GM18858 (cell line): ENCODE measurements around the gene KDF1.
"Not testable (repeated sequence)": the region's sequence is repeated elsewhere in the genome, so short reads cannot be mapped to it uniquely, and the experiment has no call there.

ENCODE experiments used
- ATAC-seq: cut with Tn5 transposase; IDR thresholded peaks from one replicate; pipeline ENCODE4 v1.9.1; 2021; ENCODE audit not compliant: unreplicated experiment

KDF1 gene

DNA sequence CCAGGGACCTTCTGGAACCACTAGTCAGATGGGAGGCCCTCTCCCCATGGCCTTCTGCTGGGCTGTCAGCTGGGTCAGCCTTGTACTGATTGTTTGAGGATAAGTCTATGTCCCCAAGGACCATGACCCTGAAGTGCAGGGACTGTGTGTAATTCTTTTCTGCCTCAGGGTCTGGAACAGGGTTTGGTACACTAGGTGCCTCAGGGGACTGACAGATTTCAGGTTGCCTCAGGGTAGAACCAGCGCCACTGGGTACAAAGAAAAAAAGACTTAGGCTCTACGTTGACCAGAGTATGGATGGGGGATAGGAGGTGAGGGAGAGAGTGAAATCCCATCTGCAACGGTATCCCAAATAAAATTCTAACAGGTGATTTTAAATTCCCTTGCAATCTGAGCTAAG, 3.0 kb downstream of the KDF1 start:
- no peak for ATAC-seq

DNA sequence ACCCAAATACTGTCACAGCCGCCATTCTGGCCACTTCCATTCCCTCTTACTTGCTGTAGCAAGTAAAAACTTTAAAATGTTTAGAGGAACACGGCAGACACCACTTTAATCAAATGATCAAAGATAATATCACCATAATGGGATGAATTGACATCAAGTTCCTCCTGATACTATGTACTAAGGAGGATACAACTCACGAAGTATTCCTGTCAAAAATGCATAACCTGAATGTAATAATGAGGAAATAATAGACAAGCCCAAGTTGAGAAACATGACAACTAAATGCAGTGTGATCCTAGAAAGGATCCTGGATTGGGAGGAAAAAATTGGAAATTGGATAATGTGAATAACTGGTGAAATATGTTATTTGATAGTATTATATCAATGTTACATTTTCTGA, 3.9 kb downstream of the KDF1 start:
- ATAC-seq = no peak

DNA sequence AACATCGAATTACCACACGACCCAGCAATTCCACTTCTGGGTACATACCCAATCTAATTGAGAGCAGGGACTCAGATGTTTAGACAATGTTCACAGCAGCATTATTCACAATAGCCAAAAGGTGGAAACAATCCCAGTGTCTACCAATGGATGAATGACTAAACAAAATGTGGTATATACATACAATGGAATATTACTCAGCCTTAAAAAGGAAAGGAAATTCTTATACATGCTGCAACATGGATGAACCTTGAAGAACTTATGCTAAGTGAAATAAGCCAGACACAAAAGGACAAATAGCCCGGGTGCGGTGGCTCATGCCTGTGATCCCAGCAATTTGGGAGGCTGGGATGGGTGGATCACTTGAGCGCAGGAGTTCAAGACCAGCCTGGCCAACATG, 6.9 kb downstream of the KDF1 start:
- no peak for ATAC-seq

DNA sequence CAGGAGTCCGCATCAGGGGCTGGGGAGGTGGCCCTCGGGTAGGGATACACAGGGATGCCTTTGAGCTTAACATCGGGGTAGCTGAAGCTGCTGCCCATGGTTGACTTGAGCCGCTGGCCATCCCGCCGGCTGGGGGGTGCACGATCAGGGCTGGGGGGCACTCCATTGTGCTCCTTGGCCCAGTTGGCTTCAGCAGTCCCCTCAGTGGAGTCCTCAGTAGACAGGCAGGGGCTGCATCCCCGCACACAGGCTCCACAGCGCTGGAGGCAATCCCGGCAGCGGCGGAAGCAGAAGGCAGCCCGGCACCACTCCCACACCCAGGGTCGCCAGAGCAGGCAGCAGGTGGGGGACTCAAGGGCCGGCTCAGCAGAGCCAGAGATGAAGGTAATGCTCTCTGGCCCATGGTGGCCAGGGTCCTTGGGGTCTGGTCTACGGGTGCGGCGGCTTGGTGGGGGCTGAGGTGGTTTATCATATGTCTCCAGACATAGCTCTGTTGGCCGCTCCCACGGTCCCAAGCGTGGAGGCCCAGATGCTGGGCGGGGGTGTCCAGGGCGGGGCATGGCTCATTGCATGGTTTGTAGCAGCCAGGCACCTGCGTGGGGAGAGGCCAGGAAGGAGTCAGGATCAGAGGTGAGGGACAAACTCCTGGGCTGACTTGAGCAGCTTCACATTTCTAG, 8.3 kb downstream of the KDF1 start:
- no peak for ATAC-seq

DNA sequence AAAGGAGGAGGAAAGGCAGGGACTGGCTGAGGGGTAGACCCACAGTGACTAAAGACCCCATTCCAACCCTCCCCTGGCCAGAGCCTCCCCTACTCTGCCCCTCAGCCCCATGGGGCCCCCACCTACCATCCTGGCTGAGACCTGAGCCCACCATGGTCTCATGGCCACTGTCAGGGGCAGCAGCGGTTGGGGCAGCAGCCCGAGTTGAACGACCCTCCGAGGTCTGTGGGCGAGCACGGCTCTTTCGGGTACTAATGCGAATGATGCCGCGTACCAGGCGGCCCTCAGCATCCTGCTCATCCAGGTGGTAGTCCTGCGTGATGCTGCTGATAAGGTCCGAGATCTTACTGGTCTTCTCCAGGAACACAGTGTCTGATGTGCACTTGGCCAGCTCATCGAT, 9.1 kb downstream of the KDF1 start:
- no peak for ATAC-seq

DNA sequence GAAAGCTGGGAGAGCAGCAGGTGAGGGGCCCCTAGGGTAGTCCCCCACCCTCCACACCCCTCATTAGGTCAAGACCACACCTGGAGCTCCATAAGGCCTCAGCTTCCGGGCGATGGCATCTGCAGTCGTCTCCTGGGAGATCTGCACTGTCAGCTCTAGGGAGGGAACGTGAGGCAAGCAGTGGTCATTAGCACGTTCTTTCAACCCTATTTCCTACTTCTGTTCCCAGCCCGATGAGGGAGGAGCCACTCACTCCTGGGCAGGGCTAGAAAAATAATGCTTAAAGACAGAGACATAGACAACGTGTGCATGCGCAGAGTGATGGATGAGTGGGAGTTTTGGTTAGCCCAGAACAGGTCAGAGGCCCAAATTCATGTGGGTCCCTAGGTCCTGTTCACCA, 9.7 kb downstream of the KDF1 start:
- ATAC-seq = no peak

DNA sequence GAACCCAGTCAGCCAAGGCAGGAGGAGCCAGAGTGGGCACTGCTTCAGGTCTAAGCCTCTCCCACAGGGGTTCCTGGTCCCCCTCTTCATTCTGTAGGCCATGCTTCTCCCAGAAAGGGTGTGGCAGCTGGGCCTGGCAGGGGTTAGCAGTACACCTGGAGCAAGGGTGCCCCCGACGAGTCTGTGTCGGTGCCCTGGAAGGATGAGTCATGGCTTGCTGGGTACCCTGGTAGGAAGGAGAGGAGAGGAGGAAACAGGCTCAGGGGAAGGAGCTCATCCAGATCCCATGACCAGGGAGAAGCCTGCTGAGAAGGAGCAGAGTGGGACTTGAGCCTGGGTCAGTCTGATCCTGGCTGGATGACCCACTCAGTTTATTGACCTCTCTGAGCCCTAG, 10.3 kb downstream of the KDF1 start:
- no peak for ATAC-seq

DNA sequence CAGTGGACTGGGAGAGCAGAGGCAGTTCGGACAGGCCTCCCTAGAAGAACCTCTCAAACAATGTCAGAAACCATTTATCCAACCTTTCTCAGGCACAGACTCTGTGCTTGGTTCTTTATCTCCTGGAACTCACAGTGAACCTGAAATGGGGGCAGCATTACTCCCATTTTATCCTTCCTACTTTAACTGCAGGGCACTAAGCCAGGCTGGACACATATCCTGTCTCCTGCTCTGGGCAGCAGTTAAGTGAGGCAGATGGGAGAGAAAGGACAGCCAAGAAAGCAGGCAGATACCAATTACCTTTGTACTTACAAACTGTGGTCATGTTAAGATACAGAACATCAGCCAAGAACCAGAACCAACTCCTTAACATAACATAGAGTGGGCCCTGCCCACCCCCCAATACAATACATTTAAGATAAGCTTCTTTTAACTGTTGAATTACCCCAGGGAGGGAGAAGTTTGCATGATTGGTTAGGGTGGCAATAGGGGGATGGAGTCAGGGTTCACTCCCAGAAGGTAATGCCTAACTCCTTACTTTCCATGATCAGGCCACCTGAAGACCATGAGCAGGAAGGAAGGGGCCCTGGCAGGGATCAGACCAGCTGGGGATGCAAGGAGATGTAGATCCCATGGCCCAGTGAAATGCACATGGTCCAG, 10.9 kb downstream of the KDF1 start:
- no peak for ATAC-seq

DNA sequence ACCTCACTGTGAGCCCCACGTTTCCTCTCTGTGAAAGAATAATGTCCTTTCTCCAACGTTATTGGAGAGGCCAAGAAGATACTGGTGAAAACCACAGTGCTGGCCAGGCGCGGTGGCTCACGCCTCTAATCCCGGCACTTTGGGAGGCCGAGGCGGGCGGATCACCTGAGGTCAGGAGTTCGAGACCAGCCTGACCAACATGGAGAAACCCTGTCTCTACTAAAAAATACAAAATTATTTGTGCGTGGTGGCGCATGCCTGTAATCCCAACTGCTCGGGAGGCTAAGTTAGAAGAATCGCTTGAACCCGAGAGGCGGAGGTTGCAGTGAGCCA, 11.6 kb downstream of the KDF1 start:
- not testable (repeated sequence) for ATAC-seq

DNA sequence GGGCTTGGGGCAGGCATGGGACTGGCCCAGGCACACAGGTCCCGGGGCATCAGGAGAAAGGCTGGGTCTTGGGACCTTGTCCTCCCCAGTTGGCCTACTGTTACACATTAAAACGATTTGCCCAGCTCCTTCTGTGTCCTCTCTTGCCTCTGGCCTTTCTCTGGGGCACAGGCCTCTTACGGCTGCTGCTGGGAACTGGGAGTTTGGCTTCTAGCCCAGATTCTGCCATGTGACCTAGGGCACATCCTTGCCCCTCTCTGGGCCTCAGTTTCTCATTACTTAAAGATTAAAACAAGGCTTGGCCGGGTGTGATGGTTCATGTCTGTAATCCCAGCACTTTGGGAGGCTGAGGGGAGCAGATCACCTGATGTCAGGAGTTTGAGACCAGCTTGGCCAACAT, 14.0 kb downstream of the KDF1 start:
- no peak for ATAC-seq

DNA sequence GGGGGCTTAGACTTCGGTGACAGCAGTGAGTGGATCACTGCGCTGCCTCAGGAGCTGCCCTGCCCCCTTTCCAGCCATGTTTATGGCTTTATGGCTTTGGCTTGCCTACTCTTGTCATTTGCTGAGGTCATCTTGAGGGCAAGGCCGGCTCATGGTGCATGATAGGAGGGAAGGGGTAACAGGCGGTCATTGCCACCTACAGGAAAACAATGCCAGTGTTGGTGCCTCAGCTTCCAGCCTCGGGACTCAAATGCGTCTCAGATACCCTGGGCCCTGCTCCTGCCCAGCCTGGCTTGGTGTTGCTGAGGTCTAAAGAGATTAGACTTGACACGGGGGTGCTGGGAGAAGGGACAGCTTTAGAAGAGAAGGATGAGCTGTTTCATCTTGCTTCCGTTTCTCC, 14.5 kb downstream of the KDF1 start:
- ATAC-seq = no peak

DNA sequence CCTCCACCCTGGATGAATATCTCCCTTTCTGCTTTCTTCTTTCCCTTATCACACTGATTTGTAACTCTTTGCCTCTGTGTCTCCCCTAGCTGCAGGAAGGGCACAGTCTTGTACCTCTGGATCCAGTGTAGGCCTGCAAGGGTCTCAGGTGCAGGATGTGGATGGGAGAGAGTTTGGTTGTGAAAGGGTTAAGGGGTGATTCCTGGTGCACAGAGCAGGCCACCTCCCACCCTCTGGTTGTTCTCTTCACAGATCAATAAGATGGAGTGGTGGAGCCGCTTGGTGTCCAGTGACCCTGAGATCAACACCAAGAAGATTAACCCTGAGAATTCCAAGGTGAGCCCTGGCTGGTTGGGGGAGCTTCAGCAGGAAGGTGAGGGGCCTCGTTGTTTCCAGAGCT, 15.1 kb downstream of the KDF1 start:
- ATAC-seq = no peak

DNA sequence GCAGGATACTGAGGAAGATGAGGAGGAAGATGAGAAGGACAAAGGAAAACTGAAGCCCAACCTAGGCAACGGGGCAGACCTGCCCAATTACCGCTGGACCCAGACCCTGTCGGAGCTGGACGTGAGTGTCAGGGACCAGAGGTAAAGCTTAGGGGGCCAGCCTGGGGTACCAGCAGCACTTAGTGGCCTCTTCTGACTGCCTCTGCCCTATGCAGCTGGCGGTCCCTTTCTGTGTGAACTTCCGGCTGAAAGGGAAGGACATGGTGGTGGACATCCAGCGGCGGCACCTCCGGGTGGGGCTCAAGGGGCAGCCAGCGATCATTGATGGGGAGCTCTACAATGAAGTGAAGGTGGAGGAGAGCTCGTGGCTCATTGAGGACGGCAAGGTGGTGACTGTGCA, 17.6 kb downstream of the KDF1 start:
- ATAC-seq = no peak

DNA sequence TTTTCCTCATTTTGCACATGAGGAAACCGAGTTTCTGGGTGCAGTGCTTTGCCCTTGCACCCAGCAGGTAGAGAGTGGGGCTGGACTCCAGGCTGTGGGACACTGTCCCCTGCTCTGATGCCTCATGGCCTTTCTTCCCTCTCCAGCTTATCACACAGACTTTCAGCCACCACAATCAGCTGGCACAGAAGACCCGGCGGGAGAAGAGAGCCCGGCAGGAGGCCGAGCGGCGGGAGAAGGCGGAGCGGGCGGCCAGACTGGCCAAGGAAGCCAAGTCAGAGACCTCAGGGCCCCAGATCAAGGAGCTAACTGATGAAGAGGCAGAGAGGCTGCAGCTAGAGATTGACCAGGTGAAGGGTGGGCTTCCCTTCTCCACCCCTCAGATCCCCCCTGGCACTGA, 19.0 kb downstream of the KDF1 start:
- no peak for ATAC-seq

DNA sequence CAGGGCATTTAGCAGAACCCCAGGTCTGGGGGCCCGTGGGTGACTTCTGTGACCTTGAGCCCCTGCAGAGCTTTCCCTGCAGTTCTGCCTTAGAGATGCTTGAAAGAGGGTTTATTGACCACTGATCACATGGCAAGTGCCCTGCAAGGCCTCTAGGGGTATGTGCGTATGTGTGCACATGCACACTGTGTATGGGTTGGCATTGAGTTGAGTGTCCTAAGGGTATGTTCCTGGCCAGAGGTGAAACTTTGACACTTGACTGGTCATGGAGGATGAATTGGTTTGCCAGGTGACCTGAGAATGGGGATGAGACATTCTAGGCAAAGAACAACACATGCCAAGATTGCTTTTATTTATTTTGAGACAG, 21.6 kb downstream of the KDF1 start:
- ATAC-seq = no peak

DNA sequence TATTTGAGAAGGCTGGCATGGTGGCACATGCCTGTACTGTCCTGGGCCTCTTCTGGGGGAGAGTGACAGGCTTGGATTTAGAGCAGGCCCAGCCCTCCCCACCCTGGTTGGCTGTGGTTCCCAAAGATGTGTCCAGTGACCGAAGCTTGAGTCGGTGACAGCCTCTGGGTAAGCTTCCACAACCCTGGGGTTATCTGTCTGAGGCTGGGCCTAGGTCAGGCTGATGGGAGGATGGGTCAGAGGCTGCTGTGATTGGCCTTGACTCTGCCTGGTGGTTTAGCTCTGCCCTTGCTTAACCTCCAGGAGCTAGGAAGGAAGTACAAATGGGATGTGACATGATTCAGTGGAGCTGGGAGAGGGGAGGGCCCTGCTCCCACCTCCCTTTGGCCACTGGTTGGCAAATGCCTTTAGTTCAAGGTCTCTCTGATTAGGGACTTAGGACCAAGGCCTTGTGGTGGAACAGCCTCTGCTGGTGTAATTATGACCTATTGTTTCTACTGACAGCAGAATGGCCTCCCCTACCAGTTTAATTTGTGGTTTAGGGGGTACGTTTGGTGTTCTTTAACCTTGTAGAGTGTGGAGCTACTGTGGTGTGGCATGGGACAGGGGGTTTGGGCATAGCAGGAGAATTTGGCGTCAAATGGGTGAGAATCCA, 22.1 kb downstream of the KDF1 start:
- no peak for ATAC-seq

DNA sequence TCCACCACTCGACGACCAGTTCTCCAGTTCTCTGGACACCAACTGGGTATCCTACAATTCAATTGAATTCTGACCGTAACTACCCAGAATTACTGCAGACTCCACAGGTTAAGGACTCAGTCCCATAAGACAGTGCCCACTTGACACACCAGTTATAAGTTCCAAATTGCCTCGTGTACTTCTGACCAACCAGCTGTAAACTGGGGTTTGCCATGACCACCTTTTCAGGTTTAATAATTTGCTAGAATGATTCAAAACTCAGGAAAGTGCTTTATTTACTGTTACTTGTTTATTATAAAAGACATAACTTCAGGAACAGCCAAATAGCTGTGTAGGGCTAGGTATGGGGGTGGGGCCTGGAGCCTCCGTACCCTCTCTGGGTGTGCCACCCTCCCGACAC, 23.4 kb downstream of the KDF1 start:
- ATAC-seq = no peak

DNA sequence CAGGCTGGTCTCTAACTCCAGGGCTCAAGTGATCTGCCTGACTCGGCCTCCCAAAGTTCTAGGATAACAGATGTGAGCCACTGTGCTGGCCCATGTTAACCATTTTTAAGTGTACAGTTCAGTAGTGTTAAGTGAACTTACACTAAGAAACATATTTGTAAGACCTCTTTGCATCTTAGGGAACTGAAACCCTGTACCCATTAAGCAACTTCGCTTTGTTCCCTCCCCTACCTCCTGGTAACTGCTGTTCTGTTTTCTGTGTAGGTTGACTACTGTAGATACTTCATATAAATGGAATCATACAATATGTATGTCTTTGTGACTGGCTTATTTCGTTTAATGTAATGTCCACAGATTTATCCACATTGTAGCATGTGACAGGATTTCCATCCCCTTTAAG, 27.7 kb downstream of the KDF1 start:
- no peak for ATAC-seq

DNA sequence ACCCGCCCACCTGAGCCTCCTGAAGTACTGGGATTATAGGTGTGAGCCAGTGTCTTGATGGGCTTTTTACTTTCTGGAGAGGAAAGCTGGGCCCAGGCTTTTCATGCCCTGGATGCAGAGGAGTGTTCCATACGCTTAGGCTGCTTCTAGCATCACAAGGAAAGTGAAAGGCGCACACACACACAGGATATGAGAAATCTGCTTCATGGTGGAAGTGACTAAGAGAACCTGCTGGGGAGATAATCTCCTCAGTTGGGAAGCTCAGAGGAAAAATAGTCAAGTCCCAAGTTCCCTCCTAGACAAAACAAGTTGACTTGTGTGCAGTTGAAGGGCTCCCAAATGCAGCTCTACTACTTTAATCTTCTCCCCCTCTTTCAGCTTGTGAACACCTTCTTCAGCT, 36.6 kb downstream of the KDF1 start:
- ATAC-seq = no peak

DNA sequence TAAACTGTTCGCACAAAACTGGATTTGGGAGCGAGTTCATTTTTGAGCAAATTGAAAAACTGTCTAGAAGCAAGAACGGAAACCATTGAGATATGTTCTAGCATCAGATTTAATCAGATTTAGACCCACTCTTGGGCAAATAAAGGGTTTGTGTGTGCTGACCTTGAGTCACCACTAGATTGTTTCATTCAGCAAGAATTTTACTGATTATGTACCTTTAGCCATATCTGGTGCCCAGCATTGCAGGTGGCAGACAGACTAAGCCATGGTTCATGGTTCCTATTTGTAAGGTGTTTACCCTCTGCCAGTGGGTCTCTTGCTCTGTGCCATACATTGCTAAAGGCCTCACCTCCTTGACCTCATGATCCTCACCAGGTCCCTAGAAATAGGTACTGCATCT, 37.4 kb downstream of the KDF1 start:
- no peak for ATAC-seq

DNA sequence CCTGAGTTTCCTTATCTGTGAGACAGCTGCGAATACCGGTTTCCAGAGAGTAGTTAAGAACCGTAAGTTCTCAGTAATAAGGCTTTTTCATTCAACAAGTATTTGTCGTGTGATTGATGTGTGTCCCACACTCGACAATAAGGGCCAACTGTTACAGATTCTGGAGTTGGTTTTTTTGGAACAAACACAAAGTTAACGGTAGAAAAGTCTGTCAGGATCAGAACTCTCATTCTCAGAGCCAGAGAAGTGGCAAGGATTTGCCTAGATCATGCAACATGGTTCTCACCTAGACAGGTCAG, 37.9 kb downstream of the KDF1 start:
- ATAC-seq = no peak

DNA sequence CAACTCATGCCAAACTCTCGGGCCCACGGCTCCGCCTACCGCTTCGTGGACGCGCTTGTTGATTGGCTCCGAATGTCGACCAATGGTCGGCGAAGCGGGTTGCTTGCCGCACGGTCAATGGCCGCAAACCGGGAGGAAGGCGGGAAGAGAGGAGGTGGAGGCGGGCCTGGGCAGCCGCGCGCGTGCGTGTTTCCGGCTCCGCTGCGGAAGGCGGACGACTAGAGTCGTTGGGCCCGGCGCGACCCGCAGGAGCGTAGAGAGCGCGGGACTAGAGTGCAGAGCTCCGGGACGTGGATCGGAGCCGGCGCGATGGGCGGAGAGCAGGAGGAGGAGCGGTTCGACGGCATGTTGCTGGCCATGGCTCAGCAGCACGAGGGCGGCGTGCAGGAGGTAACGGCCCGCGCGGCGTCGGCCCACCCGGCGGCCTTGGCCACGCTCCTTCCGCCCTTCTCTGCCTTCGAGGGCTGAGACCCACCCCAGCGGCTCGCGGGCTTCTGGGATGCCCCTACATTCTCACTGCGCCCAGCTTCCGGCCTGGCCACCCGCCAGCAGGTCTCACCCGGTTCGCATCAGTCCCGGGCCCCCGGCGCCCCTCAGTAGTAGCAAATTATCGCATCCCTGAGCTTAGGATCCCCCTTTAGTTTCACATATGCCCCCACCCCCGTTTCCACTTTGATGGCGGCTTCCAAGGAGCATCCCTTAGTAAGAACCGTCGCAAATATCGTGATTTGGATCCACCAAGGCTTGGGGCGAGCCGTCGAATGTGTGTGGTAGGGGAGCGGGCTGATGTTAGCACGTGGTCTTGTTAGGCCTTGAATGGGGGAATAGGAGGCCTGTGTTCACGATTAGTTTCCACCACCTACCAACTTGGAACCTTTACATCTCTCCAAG, 38.5 kb downstream of the KDF1 start, which contains the start of gene NUDC:
TSS of gene NUDC (plus strand) at position 204 of the 891 bp plus-strand sequence. CDS start at position 310, 106 bp downstream.
- ATAC-seq = peak; percentile 84
